OCI-LY7 (cell line): Measurements from ENCODE around the gene KLHL8.

Experiments used
- CTCF ChIP-seq: fragments of 200-600 bp; sonication (generic); conservative IDR thresholded peaks from 2 replicates; pipeline ENCODE4 v1.5.1; 2014; ENCODE audit warnings: mild to moderate bottlenecking, antibody characterized with exemption, low read length, moderate library complexity, mixed read lengths
- EZH2phosphoT487 ChIP-seq: fragments of 200-600 bp; sonication (generic); IDR thresholded peaks from 2 replicates; pipeline ENCODE4 v1.6.1; 2018; ENCODE audit warnings: low read depth, borderline replicate concordance, mild to moderate bottlenecking, mixed run types, antibody characterized with exemption, low read length, moderate library complexity, mixed read lengths

GRCh38 chr4:87224141-87224923 is 3.9 kb upstream of the KLHL8 start:
- TF ChIP-seq CTCF (no peak), EZH2phosphoT487 (no peak)
